HepG2 (cell line): Measurements from ENCODE around the gene ABHD11.

Experiments
- EZH2 ChIP-seq: conservative IDR thresholded peaks from 2 replicates; pipeline ENCODE4 v1.6.1; 2012; ENCODE audit warnings: mild to moderate bottlenecking, low read depth, low read length, moderate library complexity
- FOXJ3 ChIP-seq: sonication (generic); formaldehyde crosslinking; IDR thresholded peaks from 2 replicates; pipeline ENCODE4 v1.4.0; 2020; ENCODE audit warnings: missing genetic modification reagents, mild to moderate bottlenecking, borderline replicate concordance
- HMG20B ChIP-seq: conservative IDR thresholded peaks from 2 replicates; pipeline ENCODE4 v1.6.1; 2016; ENCODE audit warnings: missing genetic modification reagents, missing compliant biosample characterization
- MLX ChIP-seq: IDR thresholded peaks from 2 replicates; pipeline ENCODE4 v1.6.1; 2016
- POLR2A ChIP-seq, 2 experiments: IDR thresholded peaks; 2 replicates each; pipeline ENCODE4 v1.6.1; 2011; ENCODE audit warnings: low read depth in 2 of 2, low read length in 2 of 2, mild to moderate bottlenecking in 1 of 2, moderate library complexity in 1 of 2; ENCODE audit not compliant: insufficient read depth in 1 of 2
- RELA ChIP-seq: sonication (generic); formaldehyde crosslinking; IDR thresholded peaks from 2 replicates; pipeline ENCODE4 v1.4.0; 2020; ENCODE audit warnings: missing genetic modification reagents
- REST ChIP-seq, 2 experiments: IDR thresholded peaks; 2 replicates each; pipeline ENCODE4 v1.6.1; 2011 to 2012; ENCODE audit warnings: low read length in 2 of 2, borderline replicate concordance in 1 of 2, low read depth in 1 of 2, mild to moderate bottlenecking in 1 of 2, moderate library complexity in 1 of 2
- SMC3 ChIP-seq: IDR thresholded peaks from 2 replicates; pipeline ENCODE4 v1.6.1; 2011; ENCODE audit warnings: low read length, improper control_type of control experiment
- THAP8 ChIP-seq: sonication (generic); formaldehyde crosslinking; IDR thresholded peaks from 2 replicates; pipeline ENCODE4 v1.5.1; 2020; ENCODE audit warnings: missing genetic modification reagents, mild to moderate bottlenecking, borderline replicate concordance
- ZNF329 ChIP-seq: sonication (generic); formaldehyde crosslinking; IDR thresholded peaks from 2 replicates; pipeline ENCODE4 v1.9.0; 2021; ENCODE audit warnings: low read depth, mild to moderate bottlenecking, missing genetic modification reagents
- ZNF567 ChIP-seq: sonication (generic); formaldehyde crosslinking; IDR thresholded peaks from 2 replicates; pipeline ENCODE4 v1.8.1; 2023; ENCODE audit warnings: mild to moderate bottlenecking, missing genetic modification reagents, borderline replicate concordance
- TF ChIP-seq, protein P1 (sequence below): sonication (generic); formaldehyde crosslinking; IDR thresholded peaks from 2 replicates; pipeline ENCODE4 v1.5.0; 2020; ENCODE audit warnings: mild to moderate bottlenecking, missing genetic modification reagents, moderate library complexity
- TF ChIP-seq, protein P2 (sequence below): sonication (generic); formaldehyde crosslinking; IDR thresholded peaks from 2 replicates; pipeline ENCODE4 v1.9.0; 2021; ENCODE audit warnings: mild to moderate bottlenecking, missing genetic modification reagents

- TF ChIP-seq, protein P1, sequence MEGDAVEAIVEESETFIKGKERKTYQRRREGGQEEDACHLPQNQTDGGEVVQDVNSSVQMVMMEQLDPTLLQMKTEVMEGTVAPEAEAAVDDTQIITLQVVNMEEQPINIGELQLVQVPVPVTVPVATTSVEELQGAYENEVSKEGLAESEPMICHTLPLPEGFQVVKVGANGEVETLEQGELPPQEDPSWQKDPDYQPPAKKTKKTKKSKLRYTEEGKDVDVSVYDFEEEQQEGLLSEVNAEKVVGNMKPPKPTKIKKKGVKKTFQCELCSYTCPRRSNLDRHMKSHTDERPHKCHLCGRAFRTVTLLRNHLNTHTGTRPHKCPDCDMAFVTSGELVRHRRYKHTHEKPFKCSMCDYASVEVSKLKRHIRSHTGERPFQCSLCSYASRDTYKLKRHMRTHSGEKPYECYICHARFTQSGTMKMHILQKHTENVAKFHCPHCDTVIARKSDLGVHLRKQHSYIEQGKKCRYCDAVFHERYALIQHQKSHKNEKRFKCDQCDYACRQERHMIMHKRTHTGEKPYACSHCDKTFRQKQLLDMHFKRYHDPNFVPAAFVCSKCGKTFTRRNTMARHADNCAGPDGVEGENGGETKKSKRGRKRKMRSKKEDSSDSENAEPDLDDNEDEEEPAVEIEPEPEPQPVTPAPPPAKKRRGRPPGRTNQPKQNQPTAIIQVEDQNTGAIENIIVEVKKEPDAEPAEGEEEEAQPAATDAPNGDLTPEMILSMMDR = no peak
- no peak for TF ChIP-seq MLX (CRISPR knock-in tag)
- no peak for TF ChIP-seq ZNF567 (CRISPR knock-in tag)
- TF ChIP-seq SMC3 = no peak
- no peak for TF ChIP-seq REST (IDR thresholded peaks at IDR 0.05; ENCODE audit: borderline replicate concordance in 1 of 2, low read depth in 1 of 2, low read length in 2 of 2)
- TF ChIP-seq POLR2A (IDR thresholded peaks at IDR 0.05; ENCODE audit: insufficient read depth in 1 of 2, low read depth in 2 of 2, low read length in 2 of 2) = no peak
- TF ChIP-seq RELA (CRISPR knock-in tag) = no peak
- TF ChIP-seq ZNF329 (CRISPR knock-in tag) = no peak
- no peak for TF ChIP-seq HMG20B (CRISPR knock-in tag)
- no peak for TF ChIP-seq FOXJ3 (CRISPR knock-in tag)
- no peak for TF ChIP-seq EZH2
- TF ChIP-seq THAP8 (CRISPR knock-in tag) = no peak
- TF ChIP-seq, protein P2, sequence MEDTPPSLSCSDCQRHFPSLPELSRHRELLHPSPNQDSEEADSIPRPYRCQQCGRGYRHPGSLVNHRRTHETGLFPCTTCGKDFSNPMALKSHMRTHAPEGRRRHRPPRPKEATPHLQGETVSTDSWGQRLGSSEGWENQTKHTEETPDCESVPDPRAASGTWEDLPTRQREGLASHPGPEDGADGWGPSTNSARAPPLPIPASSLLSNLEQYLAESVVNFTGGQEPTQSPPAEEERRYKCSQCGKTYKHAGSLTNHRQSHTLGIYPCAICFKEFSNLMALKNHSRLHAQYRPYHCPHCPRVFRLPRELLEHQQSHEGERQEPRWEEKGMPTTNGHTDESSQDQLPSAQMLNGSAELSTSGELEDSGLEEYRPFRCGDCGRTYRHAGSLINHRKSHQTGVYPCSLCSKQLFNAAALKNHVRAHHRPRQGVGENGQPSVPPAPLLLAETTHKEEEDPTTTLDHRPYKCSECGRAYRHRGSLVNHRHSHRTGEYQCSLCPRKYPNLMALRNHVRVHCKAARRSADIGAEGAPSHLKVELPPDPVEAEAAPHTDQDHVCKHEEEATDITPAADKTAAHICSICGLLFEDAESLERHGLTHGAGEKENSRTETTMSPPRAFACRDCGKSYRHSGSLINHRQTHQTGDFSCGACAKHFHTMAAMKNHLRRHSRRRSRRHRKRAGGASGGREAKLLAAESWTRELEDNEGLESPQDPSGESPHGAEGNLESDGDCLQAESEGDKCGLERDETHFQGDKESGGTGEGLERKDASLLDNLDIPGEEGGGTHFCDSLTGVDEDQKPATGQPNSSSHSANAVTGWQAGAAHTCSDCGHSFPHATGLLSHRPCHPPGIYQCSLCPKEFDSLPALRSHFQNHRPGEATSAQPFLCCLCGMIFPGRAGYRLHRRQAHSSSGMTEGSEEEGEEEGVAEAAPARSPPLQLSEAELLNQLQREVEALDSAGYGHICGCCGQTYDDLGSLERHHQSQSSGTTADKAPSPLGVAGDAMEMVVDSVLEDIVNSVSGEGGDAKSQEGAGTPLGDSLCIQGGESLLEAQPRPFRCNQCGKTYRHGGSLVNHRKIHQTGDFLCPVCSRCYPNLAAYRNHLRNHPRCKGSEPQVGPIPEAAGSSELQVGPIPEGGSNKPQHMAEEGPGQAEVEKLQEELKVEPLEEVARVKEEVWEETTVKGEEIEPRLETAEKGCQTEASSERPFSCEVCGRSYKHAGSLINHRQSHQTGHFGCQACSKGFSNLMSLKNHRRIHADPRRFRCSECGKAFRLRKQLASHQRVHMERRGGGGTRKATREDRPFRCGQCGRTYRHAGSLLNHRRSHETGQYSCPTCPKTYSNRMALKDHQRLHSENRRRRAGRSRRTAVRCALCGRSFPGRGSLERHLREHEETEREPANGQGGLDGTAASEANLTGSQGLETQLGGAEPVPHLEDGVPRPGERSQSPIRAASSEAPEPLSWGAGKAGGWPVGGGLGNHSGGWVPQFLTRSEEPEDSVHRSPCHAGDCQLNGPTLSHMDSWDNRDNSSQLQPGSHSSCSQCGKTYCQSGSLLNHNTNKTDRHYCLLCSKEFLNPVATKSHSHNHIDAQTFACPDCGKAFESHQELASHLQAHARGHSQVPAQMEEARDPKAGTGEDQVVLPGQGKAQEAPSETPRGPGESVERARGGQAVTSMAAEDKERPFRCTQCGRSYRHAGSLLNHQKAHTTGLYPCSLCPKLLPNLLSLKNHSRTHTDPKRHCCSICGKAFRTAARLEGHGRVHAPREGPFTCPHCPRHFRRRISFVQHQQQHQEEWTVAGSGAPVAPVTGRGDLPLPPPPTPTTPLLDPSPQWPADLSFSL (CRISPR knock-in tag) = no peak
Measured at GRCh38 chr7:73728551-73728950, 10.1 kb downstream of the ABHD11 start.
